Calu3 (cell line): ENCODE results near the gene PPP1R13L. TPM values are rescaled to one million over a fixed set of nuclear protein-coding genes. Genes with fewer than 3 reads are reported as not detected.
A peak's percentile ranks its signal among the peaks of the same experiment; 100 is the strongest.

Experiments
- BruUV-seq: library from RNA; stranded (reverse); fragments of 400-500 nt; replicated peaks from 2 replicates; lab custom pipeline; 2021; lab: Mats Ljungman, UMichigan
- CTCF ChIA-PET: fragments of 300-600 bp; sonication (Branson Sonifier 250); formaldehyde crosslinking; loops from one replicate; lab custom pipeline; 2022; ENCODE audit warnings: antibody characterized with exemption; lab: Charles Lee
- DNase-seq: peaks from one replicate; pipeline ENCODE4 v3.0.0; 2022
- H3K27ac Mint-ChIP-seq: one replicate; pipeline ENCODE4 v1.8.0; 2022; ENCODE audit warnings: mixed read lengths; ENCODE audit not compliant: unreplicated experiment
- H3K27me3 Mint-ChIP-seq: one replicate; pipeline ENCODE4 v1.8.0; 2022; ENCODE audit warnings: mixed read lengths; ENCODE audit not compliant: unreplicated experiment
- H3K36me3 Mint-ChIP-seq: one replicate; pipeline ENCODE4 v1.8.0; 2022; ENCODE audit warnings: mild to moderate bottlenecking, moderate library complexity, mixed read lengths; ENCODE audit not compliant: insufficient read depth, unreplicated experiment
- H3K4me1 Mint-ChIP-seq: one replicate; pipeline ENCODE4 v1.8.0; 2022; ENCODE audit warnings: mild to moderate bottlenecking, low read depth, mixed read lengths; ENCODE audit not compliant: unreplicated experiment
- H3K4me3 Mint-ChIP-seq: one replicate; pipeline ENCODE4 v1.8.0; 2022; ENCODE audit warnings: mild to moderate bottlenecking, low read depth, moderate library complexity, mixed read lengths; ENCODE audit not compliant: unreplicated experiment
- H3K9me3 Mint-ChIP-seq: one replicate; pipeline ENCODE4 v1.8.0; 2022; ENCODE audit warnings: low read depth, mixed read lengths; ENCODE audit not compliant: unreplicated experiment
- CTCF ChIP-seq: fragments of 200-600 bp; IDR thresholded peaks from one replicate; pipeline ENCODE4 v1.8.0; 2022; ENCODE audit warnings: antibody characterized with exemption; ENCODE audit not compliant: unreplicated experiment
- intact Hi-C: fragments of 100-400 bp; cut with micrococcal nuclease; formaldehyde crosslinking; loops from one replicate; pipeline ENCODE4 v1.10.0; 2022; ENCODE audit not compliant: unreplicated experiment
- total RNA-seq: library from RNA; stranded (reverse); gene quantifications from 2 replicates; pipeline ENCODE4 v1.2.3, GENCODE V29; 2022

PPP1R13L gene
- total RNA-seq, 1 experiment from 2014 or later: 135 TPM

- Mint-ChIP-seq H3K27ac (no peak overlapping the region), H3K27me3 (no peaks in the 10 kb centered on the region), H3K36me3 (peaks cover 33% of the 10 kb centered on the region), H3K9me3 (no peaks in the 10 kb centered on the region), H3K4me1 (no peaks in the 10 kb centered on the region), H3K4me3 (no peak overlapping the region)
- CTCF ChIA-PET: no interaction called here
- no peak for DNase-seq
- intact Hi-C loops: no loop called here
- BruUV-seq: no TSS peak
- no peak for TF ChIP-seq CTCF
Observed at GRCh38 chr19:45346449-45346848, 58.4 kb downstream of the PPP1R13L start.

- Mint-ChIP-seq H3K27me3 (no peaks in the 10 kb centered on the region), H3K4me1 (no peaks in the 10 kb centered on the region), H3K27ac (no peak overlapping the region), H3K4me3 (peak overlapping the region; percentile 2), H3K36me3 (peaks cover 33% of the 10 kb centered on the region), H3K9me3 (no peaks in the 10 kb centered on the region)
- no TSS peak for BruUV-seq
- CTCF ChIA-PET: no interaction called here
- intact Hi-C loops: no loop called here
- no peak for TF ChIP-seq CTCF
- DNase-seq: no peak
Observed at GRCh38 chr19:45345506-45345860, 59.4 kb downstream of the PPP1R13L start.

DNA sequence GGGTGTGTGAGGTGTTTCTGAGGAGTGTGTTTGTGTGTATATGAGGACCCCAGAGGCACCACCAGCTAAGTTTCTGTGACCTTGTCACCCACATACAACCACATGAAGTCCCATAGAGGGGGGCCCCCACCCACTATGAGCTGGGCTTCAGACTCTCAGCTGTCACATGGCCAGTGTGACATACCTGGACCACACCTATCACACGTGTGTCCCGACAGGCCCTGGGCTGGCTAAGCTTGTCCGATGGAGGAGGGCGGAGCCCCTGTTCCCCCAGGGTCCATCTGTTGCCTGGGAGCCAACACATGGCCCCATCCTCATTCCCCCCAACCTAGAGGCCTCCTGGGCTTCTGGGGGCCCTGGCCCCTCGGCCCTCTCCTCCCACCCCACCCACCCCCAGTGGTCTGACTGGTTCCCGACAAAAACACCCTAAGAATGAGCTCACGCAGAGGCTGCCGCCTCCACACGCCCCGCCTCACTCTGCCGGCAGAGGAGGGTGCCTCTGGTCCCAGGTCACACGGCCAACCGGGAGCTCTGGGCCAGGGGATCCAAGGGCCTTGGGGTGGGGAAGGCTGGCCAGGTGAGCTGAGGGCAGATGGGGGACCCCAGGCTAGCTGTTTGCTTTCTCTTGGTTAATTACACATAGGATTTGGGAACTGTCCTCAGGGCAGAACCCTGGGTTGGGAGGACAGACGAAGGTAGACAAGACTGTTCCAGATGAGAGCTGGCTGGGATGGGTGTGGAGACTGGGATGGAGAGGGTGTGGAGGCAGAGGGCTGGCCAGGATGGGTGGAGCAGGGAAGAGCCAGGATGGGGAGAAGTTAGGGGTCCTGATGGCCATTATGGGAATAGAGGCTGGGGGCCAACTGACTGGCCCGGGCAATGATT, 60.0 kb downstream of the PPP1R13L start:
- no TSS peak for BruUV-seq
- intact Hi-C loops: no loop called here
- DNase-seq: no peak
- Mint-ChIP-seq H3K4me3 (peak overlapping the region; percentile 2), H3K9me3 (no peaks in the 10 kb centered on the region), H3K27me3 (no peaks in the 10 kb centered on the region), H3K27ac (no peak overlapping the region), H3K36me3 (peaks cover 39% of the 10 kb centered on the region), H3K4me1 (no peaks in the 10 kb centered on the region)
- no peak for TF ChIP-seq CTCF
- CTCF ChIA-PET: interaction anchor here (0.6 kb wide), 4 partner anchors 18 to 346 kb away, joined by 3 to 4 read pairs (median 4); no protein-coding TSS in a partner anchor

- H3K36me3 Mint-ChIP-seq: peaks cover 26% of the 10 kb centered on the region
- H3K9me3 Mint-ChIP-seq: no peaks in the 10 kb centered on the region
- intact Hi-C loops: no loop called here
- H3K4me3 Mint-ChIP-seq: no peak overlapping the region
- TF ChIP-seq CTCF: no peak
- H3K27ac Mint-ChIP-seq: no peak overlapping the region
- DNase-seq: no peak
- no TSS peak for BruUV-seq
- CTCF ChIA-PET: no interaction called here
- H3K27me3 Mint-ChIP-seq: no peaks in the 10 kb centered on the region
- H3K4me1 Mint-ChIP-seq: no peaks in the 10 kb centered on the region
Observed at GRCh38 chr19:45342911-45343310, 62.0 kb downstream of the PPP1R13L start.
